B cell (primary cell): ENCODE results near the gene PROB1.

Experiments used
- CTCF ChIP-seq: fragments of 200-600 bp; IDR thresholded peaks from one replicate; pipeline ENCODE4 v1.8.0; 2022; ENCODE audit warnings: antibody characterized with exemption, mild to moderate bottlenecking
- EZH2 ChIP-seq: IDR thresholded peaks from 2 replicates; pipeline ENCODE4 v1.6.1; 2012; ENCODE audit warnings: borderline replicate concordance, low read depth, mild to moderate bottlenecking, moderate library complexity, low read length; ENCODE audit not compliant: insufficient read depth, poor library complexity, severe bottlenecking

GRCh38 chr5:139404484-139404840, 9.6 kb upstream of the PROB1 start:
- TF ChIP-seq EZH2: no peak
- TF ChIP-seq CTCF: no peak
